A549 (cell line): ENCODE data around the gene LRP4. TPM values are rescaled to one million over a fixed set of nuclear protein-coding genes. Genes with fewer than 3 reads are reported as not detected.

Experiments used
- ATAC-seq, 2 experiments: fragments of 200-7000 bp in 1 of 2; fragments of >200 bp in 1 of 2; cut with Nextera tagmentation in 1 of 2; cut with Tn5 transposase in 1 of 2; 3 replicates each; pipeline versions ENCODE4 v1.8.0 to v1.9.1; 2018 to 2020; ENCODE audit warnings: mild to moderate bottlenecking in 1 of 2, moderate library complexity in 1 of 2
- CTCF ChIA-PET: fragments of 300-600 bp; sonication (Branson Sonifier 250); formaldehyde crosslinking; extraction: SDS; loops from one replicate; lab custom pipeline; 2021; ENCODE audit warnings: antibody characterized with exemption, inconsistent platforms; lab: Yijun Ruan, JAX
- POLR2A ChIA-PET: fragments of 350-600 bp; formaldehyde crosslinking; extraction: SDS; loops from one replicate; lab custom pipeline; 2021; ENCODE audit warnings: antibody characterized with exemption, inconsistent platforms; lab: Yijun Ruan, JAX
- DNase-seq, 2 experiments: peaks; one replicate each; pipeline versions ENCODE4 v3.0.0 to v3.0.0-alpha.2; 2011 to 2016; ENCODE audit warnings: low read depth in 1 of 2, low spot score in 1 of 2
- FAIRE-seq: peaks from 2 replicates; lab custom pipeline; 2011; peaks lifted over from hg19 to GRCh38; lab: Jason Lieb, UNC
- H3K27ac ChIP-seq, 2 experiments: fragments of >200 bp; sonication (Bioruptor Twin); formaldehyde crosslinking; 3 replicates each; pipeline ENCODE4 v1.5.1; 2016 to 2017
- H3K4me1 ChIP-seq: fragments of >200 bp; sonication (Bioruptor Twin); formaldehyde crosslinking; 3 replicates; pipeline ENCODE4 v1.6.1; 2016
- H3K4me2 ChIP-seq: fragments of >200 bp; sonication (Bioruptor Twin); formaldehyde crosslinking; 3 replicates; pipeline ENCODE4 v1.6.1; 2016
- H3K4me3 ChIP-seq: fragments of >200 bp; sonication (Bioruptor Twin); formaldehyde crosslinking; 3 replicates; pipeline ENCODE4 v1.5.1; 2016
- H3K9me3 ChIP-seq: fragments of >200 bp; sonication (Bioruptor Twin); formaldehyde crosslinking; 3 replicates; pipeline ENCODE4 v1.6.1; 2016
- CBX2 ChIP-seq: fragments of 200-600 bp; sonication (generic); IDR thresholded peaks from 2 replicates; pipeline ENCODE4 v1.6.1; 2016; ENCODE audit warnings: low read depth, mild to moderate bottlenecking, borderline replicate concordance
- CEBPB ChIP-seq, 2 experiments: fragments of >200 bp in 1 of 2; sonication (Bioruptor Twin) in 1 of 2; formaldehyde crosslinking in 1 of 2; IDR thresholded peaks; 2 replicates each; pipeline ENCODE4 v1.6.1; 2012 to 2016
- CHD2 ChIP-seq: fragments of 150-350 bp; IDR thresholded peaks from 2 replicates; pipeline ENCODE4 v1.6.1; 2014; ENCODE audit warnings: low read length; ENCODE audit not compliant: partially characterized antibody
- CHD4 ChIP-seq: fragments of 200-600 bp; sonication (generic); IDR thresholded peaks from 2 replicates; pipeline ENCODE4 v1.6.1; 2016; ENCODE audit warnings: antibody characterized with exemption, mild to moderate bottlenecking, borderline replicate concordance
- EHF ChIP-seq: fragments of 250-450 bp; sonication (Bioruptor Pico); IDR thresholded peaks from 2 replicates; pipeline ENCODE4 v1.5.0; 2020; ENCODE audit warnings: mild to moderate bottlenecking
- EHMT2 ChIP-seq: fragments of 200-600 bp; sonication (generic); IDR thresholded peaks from 2 replicates; pipeline ENCODE4 v1.6.1; 2016; ENCODE audit warnings: antibody characterized with exemption, low read depth, mild to moderate bottlenecking, moderate library complexity
- EP300 ChIP-seq, 2 experiments: fragments of >200 bp; sonication (Bioruptor Twin); formaldehyde crosslinking; IDR thresholded peaks; 2 replicates in 1 of 2; 3 replicates in 1 of 2; pipeline ENCODE4 v1.6.1; 2016 to 2017
- ESRRA ChIP-seq: fragments of 150-350 bp; IDR thresholded peaks from 2 replicates; pipeline ENCODE4 v1.6.1; 2014; ENCODE audit warnings: mild to moderate bottlenecking, low read length, borderline replicate concordance
- FOSB ChIP-seq: fragments of 250-450 bp; sonication (Bioruptor Pico); IDR thresholded peaks from 2 replicates; pipeline ENCODE4 v1.5.0; 2020; ENCODE audit warnings: mild to moderate bottlenecking, moderate library complexity
- HOXB13 ChIP-seq: fragments of 250-450 bp; sonication (Bioruptor Pico); IDR thresholded peaks from 2 replicates; pipeline ENCODE4 v1.5.0; 2020; ENCODE audit warnings: low read depth, mild to moderate bottlenecking, moderate library complexity
- JUN ChIP-seq, 2 experiments: fragments of >200 bp; sonication (Bioruptor Twin); formaldehyde crosslinking; IDR thresholded peaks; 2 replicates in 1 of 2; 3 replicates in 1 of 2; pipeline ENCODE4 v1.6.1; 2016 to 2017
- KDM1A ChIP-seq: fragments of 200-600 bp; sonication (generic); IDR thresholded peaks from 2 replicates; pipeline ENCODE4 v1.6.1; 2016; ENCODE audit warnings: low read depth, mild to moderate bottlenecking
- KDM5A ChIP-seq: fragments of 200-600 bp; sonication (generic); IDR thresholded peaks from 2 replicates; pipeline ENCODE4 v1.6.1; 2016; ENCODE audit warnings: antibody characterized with exemption, mild to moderate bottlenecking
- MYC ChIP-seq: IDR thresholded peaks from 2 replicates; pipeline ENCODE4 v1.6.1; 2012; ENCODE audit warnings: mild to moderate bottlenecking, inconsistent platforms, low read length, improper control_type of control experiment, borderline replicate concordance
- NFE2L2 ChIP-seq: fragments of 150-350 bp; conservative IDR thresholded peaks from 2 replicates; pipeline ENCODE4 v1.6.1; 2014; ENCODE audit warnings: low read length
- PHF8 ChIP-seq: fragments of 200-600 bp; sonication (generic); IDR thresholded peaks from 2 replicates; pipeline ENCODE4 v1.6.1; 2016; ENCODE audit warnings: low read depth, mild to moderate bottlenecking, antibody characterized with exemption, moderate library complexity, borderline replicate concordance
- POLR2A ChIP-seq: IDR thresholded peaks from 2 replicates; pipeline ENCODE4 v1.6.1; 2012; ENCODE audit warnings: mild to moderate bottlenecking, low read length
- RFX5 ChIP-seq: fragments of 450-650 bp; IDR thresholded peaks from 2 replicates; pipeline ENCODE4 v1.7.1; 2014; ENCODE audit warnings: antibody characterized with exemption, mild to moderate bottlenecking, moderate library complexity
- SMC3 ChIP-seq: fragments of >200 bp; sonication (Bioruptor Twin); formaldehyde crosslinking; IDR thresholded peaks from 3 replicates; pipeline ENCODE4 v1.6.1; 2018; ENCODE audit warnings: inconsistent platforms
- TP53 ChIP-seq: fragments of 250-450 bp; sonication (Bioruptor Pico); IDR thresholded peaks from 2 replicates; pipeline ENCODE4 v1.5.0; 2021; ENCODE audit warnings: mild to moderate bottlenecking, moderate library complexity
- ZNF302 ChIP-seq: fragments of 250-450 bp; sonication (Bioruptor Pico); IDR thresholded peaks from 2 replicates; pipeline ENCODE4 v1.9.0; 2021; ENCODE audit warnings: inconsistent platforms, mild to moderate bottlenecking, moderate library complexity
- ZSCAN20 ChIP-seq: fragments of 250-450 bp; sonication (Bioruptor Pico); IDR thresholded peaks from 2 replicates; pipeline ENCODE4 v1.8.0; 2022; ENCODE audit warnings: mild to moderate bottlenecking, moderate library complexity
- whole genome bisulfite sequencing: methylation state at CpG from one replicate; pipeline ENCODE4 v1.1.6; 2017; ENCODE audit errors: missing lambda C conversion rate; 5-methylcytosine and 5-hydroxymethylcytosine counted together
- polyA plus RNA-seq, 4 experiments: library from polyadenylated mRNA; depleted of rRNA in 3 of 4; stranded (reverse); fragments of >200 nt; fragmentation: RNase III in 1 of 4; extraction: RNeasy Plus Mini Kit Qiagen cat#74134 plus additional on column Dnase treatment in 1 of 4; gene quantifications; 2 replicates in 3 of 4; 3 replicates in 1 of 4; pipeline ENCODE4 v1.2.3, GENCODE V29; 2011 to 2017
- TF ChIP-seq, protein P1 (sequence below): fragments of 250-450 bp; sonication (Bioruptor Pico); IDR thresholded peaks from 2 replicates; pipeline ENCODE4 v1.5.0; 2021; ENCODE audit warnings: mild to moderate bottlenecking, moderate library complexity, borderline replicate concordance
- TF ChIP-seq, protein P2 (sequence below): fragments of >200 bp; sonication (Bioruptor Twin); formaldehyde crosslinking; IDR thresholded peaks from 3 replicates; pipeline ENCODE4 v1.6.1; 2016
- TF ChIP-seq, protein P3 (sequence below): fragments of 250-450 bp; sonication (Bioruptor Pico); IDR thresholded peaks from 2 replicates; pipeline ENCODE4 v1.5.0; 2020; ENCODE audit warnings: low read depth, mild to moderate bottlenecking, moderate library complexity
- TF ChIP-seq, protein P4 (sequence below): fragments of >200 bp; sonication (Bioruptor Twin); formaldehyde crosslinking; IDR thresholded peaks from 2 replicates; pipeline ENCODE4 v1.6.1; 2016

LRP4 gene
- polyA plus RNA-seq, 2 of the 4 experiments (the other 2 are of a cell fraction), result 4.0 to 6.4 TPM

DNA sequence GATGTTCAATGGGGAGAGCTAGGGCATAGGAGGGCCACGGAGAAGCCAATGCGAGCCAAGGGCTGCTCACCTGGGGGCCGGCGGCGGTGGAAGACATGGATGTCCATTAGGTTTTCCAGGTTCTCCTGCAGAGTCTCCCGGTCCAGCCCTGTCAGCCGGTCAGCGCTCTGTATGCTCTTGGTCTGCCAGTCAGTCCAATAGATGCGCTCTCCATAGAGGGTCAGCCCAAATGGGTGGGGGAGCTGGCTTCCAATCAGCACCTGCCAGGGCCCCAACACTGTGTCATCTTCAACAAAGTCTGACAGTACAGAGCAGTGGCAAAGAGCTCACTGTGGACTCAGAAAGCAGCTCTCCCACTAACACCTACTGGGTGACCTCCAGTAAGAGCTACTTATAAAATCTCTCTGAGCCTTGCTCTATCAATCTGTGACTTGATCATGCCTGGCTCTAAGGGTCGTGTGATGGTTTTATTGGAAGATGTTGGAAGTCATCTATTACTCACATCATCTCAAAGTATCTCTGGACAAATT lies 39.2 kb downstream of the LRP4 start:
- FAIRE-seq (no peak), DNase-seq (no peak), ATAC-seq (no peak)
- Histone ChIP-seq H3K27ac (no peak overlapping the region), H3K9me3 (no peaks in the 10 kb centered on the region), H3K4me3 (no peak overlapping the region), H3K4me1 (no peaks in the 10 kb centered on the region), H3K4me2 (no peak overlapping the region)
- POLR2A ChIA-PET, result no interaction called here
- TF ChIP-seq, protein P1, sequence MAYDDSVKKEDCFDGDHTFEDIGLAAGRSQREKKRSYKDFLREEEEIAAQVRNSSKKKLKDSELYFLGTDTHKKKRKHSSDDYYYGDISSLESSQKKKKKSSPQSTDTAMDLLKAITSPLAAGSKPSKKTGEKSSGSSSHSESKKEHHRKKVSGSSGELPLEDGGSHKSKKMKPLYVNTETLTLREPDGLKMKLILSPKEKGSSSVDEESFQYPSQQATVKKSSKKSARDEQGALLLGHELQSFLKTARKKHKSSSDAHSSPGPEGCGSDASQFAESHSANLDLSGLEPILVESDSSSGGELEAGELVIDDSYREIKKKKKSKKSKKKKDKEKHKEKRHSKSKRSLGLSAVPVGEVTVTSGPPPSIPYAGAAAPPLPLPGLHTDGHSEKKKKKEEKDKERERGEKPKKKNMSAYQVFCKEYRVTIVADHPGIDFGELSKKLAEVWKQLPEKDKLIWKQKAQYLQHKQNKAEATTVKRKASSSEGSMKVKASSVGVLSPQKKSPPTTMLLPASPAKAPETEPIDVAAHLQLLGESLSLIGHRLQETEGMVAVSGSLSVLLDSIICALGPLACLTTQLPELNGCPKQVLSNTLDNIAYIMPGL (CRISPR knock-in tag), result no peak
- TF ChIP-seq CEBPB (IDR thresholded peaks at IDR 0.05) (no peak), HOXB13 (no peak), RFX5 (no peak), ZSCAN20 (CRISPR knock-in tag) (no peak), EHF (CRISPR knock-in tag) (no peak), KDM5A (no peak), ZNF302 (CRISPR knock-in tag) (no peak), FOSB (no peak), MYC (no peak), JUN (IDR thresholded peaks at IDR 0.05) (no peak), CBX2 (no peak), EHMT2 (no peak), CHD2 (no peak)
- TF ChIP-seq, protein P2, sequence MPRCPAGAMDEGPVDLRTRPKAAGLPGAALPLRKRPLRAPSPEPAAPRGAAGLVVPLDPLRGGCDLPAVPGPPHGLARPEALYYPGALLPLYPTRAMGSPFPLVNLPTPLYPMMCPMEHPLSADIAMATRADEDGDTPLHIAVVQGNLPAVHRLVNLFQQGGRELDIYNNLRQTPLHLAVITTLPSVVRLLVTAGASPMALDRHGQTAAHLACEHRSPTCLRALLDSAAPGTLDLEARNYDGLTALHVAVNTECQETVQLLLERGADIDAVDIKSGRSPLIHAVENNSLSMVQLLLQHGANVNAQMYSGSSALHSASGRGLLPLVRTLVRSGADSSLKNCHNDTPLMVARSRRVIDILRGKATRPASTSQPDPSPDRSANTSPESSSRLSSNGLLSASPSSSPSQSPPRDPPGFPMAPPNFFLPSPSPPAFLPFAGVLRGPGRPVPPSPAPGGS, result no peak
- TF ChIP-seq, protein P3, sequence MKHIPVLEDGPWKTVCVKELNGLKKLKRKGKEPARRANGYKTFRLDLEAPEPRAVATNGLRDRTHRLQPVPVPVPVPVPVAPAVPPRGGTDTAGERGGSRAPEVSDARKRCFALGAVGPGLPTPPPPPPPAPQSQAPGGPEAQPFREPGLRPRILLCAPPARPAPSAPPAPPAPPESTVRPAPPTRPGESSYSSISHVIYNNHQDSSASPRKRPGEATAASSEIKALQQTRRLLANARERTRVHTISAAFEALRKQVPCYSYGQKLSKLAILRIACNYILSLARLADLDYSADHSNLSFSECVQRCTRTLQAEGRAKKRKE, result no peak
- 86% methylated on average over 10 of the region's 10 CpGs for whole genome bisulfite sequencing
- CTCF ChIA-PET, result interaction anchor here (0.6 to 7.6 kb wide), 2 partner anchors 253 to 274 kb away, joined by 3 to 48 read pairs; no protein-coding TSS in a partner anchor

DNA sequence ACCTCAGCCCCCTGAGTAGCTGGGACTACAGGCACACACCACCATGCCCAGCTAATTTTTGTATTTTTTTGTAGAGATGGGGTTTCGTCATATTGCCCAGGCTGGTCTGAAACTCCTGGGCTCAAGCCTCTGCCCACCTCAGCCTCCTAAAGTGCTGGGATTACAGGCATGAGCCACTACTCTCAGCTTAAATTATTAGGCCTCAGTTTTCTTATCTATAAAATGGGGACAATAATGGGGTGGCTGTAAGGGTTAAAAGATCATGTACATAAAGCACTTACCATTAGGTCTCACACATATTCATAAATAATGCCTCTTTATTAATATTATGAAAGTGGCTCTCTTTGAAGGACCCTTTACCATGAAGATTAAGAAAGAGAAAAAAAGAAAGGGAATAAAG lies 40.8 kb downstream of the LRP4 start:
- Histone ChIP-seq H3K27ac (no peak overlapping the region), H3K9me3 (no peaks in the 10 kb centered on the region), H3K4me1 (no peaks in the 10 kb centered on the region), H3K4me2 (no peak overlapping the region), H3K4me3 (no peak overlapping the region)
- no peak for FAIRE-seq
- DNase-seq, result no peak
- CTCF ChIA-PET, result interaction anchor here (1.5 to 7.6 kb wide), 3 partner anchors 11 to 275 kb away, joined by 6 to 48 read pairs (median 7); no protein-coding TSS in a partner anchor
- TF ChIP-seq POLR2A, result no peak
- TF ChIP-seq EP300 (IDR thresholded peaks at IDR 0.05), result no peak
- no peak for TF ChIP-seq NFE2L2
- no peak for TF ChIP-seq CHD2
- no peak for TF ChIP-seq PHF8
- TF ChIP-seq CHD4, result no peak
- no peak for TF ChIP-seq KDM1A
- no peak for TF ChIP-seq TP53 (CRISPR knock-in tag)
- no peak for TF ChIP-seq ESRRA
- TF ChIP-seq, protein P4, sequence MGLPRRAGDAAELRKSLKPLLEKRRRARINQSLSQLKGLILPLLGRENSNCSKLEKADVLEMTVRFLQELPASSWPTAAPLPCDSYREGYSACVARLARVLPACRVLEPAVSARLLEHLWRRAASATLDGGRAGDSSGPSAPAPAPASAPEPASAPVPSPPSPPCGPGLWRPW, result no peak
- TF ChIP-seq SMC3, result no peak
- POLR2A ChIA-PET, result no interaction called here
- no peak for ATAC-seq
- WGBS, result 93% methylated on average over 1 of the region's 1 CpG
